HG03378 (cell line): ENCODE data around the gene MAP3K4.

Experiments
- ATAC-seq: cut with Tn5 transposase; IDR thresholded peaks from one replicate; pipeline ENCODE4 v1.9.1; 2021; ENCODE audit warnings: mild to moderate bottlenecking, moderate library complexity; ENCODE audit not compliant: unreplicated experiment

The MAP3K4 gene

GRCh38 chr6:161162722-161163121 lies 171.2 kb downstream of the MAP3K4 start:
- ATAC-seq = no peak

- no peak for ATAC-seq
Measured at GRCh38 chr6:161163466-161164181, 172.1 kb downstream of the MAP3K4 start.

GRCh38 chr6:161164182-161164625 lies 172.6 kb downstream of the MAP3K4 start:
- no peak for ATAC-seq

- no peak for ATAC-seq
Measured at GRCh38 chr6:161166176-161166575, 174.6 kb downstream of the MAP3K4 start.

- ATAC-seq = no peak
Measured at GRCh38 chr6:161166677-161167076, 175.1 kb downstream of the MAP3K4 start.
